ENCODE measurements around the gene METTL2B. TPM values are rescaled to one million over a fixed set of nuclear protein-coding genes. Genes with fewer than 3 reads are reported as not detected.
"Not testable (repeated sequence)": the region's sequence is repeated elsewhere in the genome, so short reads cannot be mapped to it uniquely, and the experiment has no call there.

The METTL2B gene
- total and polyA plus RNA-seq, 7 experiments from 2014 or later, result 14.7 to 35.1 (median 25.9) TPM

DNA sequence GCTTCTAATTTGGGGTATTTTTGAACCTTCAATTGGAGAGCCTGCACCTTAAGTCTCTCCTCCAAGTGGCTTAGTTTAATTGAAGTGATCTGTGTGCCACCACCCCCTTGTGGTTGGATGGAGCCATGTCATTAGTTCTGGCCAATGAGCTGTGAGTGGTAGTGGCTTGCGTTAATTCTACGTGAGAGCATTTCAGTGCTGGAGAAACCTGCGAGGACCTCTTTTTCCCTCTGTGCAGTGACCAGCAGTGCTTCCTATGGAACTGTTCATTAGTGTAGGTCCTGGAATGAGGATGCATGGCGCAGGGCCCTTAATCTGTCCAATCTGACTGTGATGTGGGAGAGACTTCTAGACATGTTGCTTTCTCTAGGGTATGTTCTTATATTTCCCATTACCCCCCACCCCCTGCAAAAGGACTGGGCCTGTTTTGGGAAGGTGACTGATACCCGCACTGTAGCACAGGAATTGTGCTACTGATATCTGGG lies 17.1 kb upstream of the METTL2B start:
- Mint-ChIP-seq H3K9me3 (peaks cover 0 to 1% (median 0%) of the 10 kb centered on the region in 11 donors), H3K27ac (peak overlapping the region in 6 of 9 donors; percentile 0 to 89 (median 53)), H3K4me3 (peak overlapping the region in 5 of 10 donors; percentile 10 to 62 (median 40)), H3K4me1 (peaks cover 13 to 48% (median 22%) of the 10 kb centered on the region in 7 donors), H3K36me3 (peaks cover 0 to 24% (median 0%) of the 10 kb centered on the region in 5 donors), H3K27me3 (no peaks in the 10 kb centered on the region)
- Histone ChIP-seq H3K4me1 (ENCODE audit: control insufficient read depth in 2 of 2, insufficient read depth in 2 of 2, low read length in 2 of 2) (peaks cover 12 to 22% of the 10 kb centered on the region in 2 donors), H3K4me3 (ENCODE audit: low read length) (no peak overlapping the region), H3K9me3 (ENCODE audit: control insufficient read depth in 2 of 3, low read length in 3 of 3) (no peaks in the 10 kb centered on the region), H3K36me3 (ENCODE audit: control insufficient read depth in 2 of 3, insufficient read depth in 3 of 3, low read length in 3 of 3) (no peaks in the 10 kb centered on the region), H3K27me3 (ENCODE audit: control insufficient read depth in 2 of 2, insufficient read depth in 2 of 2, low read length in 2 of 2) (no peaks in the 10 kb centered on the region), H3K27ac (ENCODE audit: low read depth, low read length) (no peak overlapping the region)
- intact Hi-C loops (cut with micrococcal nuclease), result loop anchor here (1.0 to 5.0 kb wide), 8 partner anchors 32 to 872 kb away; partner anchors contain the start of genes ARF5 (in 2 of the 2), ATP6V1F (in 2 of the 2), GCC1 (in 2 of the 2) and RBM28 (in 1 of the 2)
- peak; percentile 67 for ATAC-seq
- CTCF ChIA-PET, result interaction anchor here (0.7 to 4.1 kb wide), 14 partner anchors 11 to 115 kb away, joined by 3 to 204 read pairs (median 4); partner anchors contain the start of gene RBM28
- peak; percentile 29 to 78 (median 72) for DNase-seq
- POLR2A ChIA-PET, result interaction anchor here (3.0 kb wide), 1 partner anchor 32 kb away, joined by 16 read pairs; no protein-coding TSS in a partner anchor

DNA sequence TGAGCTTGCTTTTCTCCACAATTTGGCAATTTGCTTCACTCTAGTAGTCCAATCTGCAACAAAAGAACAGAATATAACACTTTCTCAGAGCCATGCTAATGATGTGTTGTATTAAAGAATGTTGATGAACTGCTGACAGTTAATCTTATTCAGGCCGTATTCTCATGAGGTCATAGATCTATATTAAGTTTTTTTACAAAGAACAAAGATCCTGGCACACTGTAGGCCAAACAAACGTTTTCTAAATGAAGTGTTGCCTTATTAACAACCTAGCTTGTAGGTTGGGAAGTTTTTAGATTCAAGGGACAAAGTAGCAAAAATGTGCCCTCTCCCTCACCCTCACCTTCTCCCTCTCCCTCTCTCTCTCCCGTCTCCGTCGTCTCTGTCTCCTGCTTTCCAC lies 14.1 kb upstream of the METTL2B start:
- no peaks in the 10 kb centered on the region for H3K36me3 ChIP-seq (ENCODE audit: control insufficient read depth in 2 of 3, insufficient read depth in 3 of 3, low read length in 3 of 3)
- CTCF ChIA-PET, result interaction anchor here (0.6 to 4.1 kb wide), 4 partner anchors 31 to 1219 kb away, joined by 3 to 204 read pairs (median 8); partner anchors contain the start of gene IMPDH1
- Mint-ChIP-seq H3K4me3 (no peak overlapping the region), H3K4me1 (peaks cover 7 to 28% (median 14%) of the 10 kb centered on the region in 7 donors), H3K36me3 (peaks cover 0 to 19% (median 0%) of the 10 kb centered on the region in 5 donors), H3K27me3 (no peaks in the 10 kb centered on the region), H3K27ac (peak overlapping the region in 2 of 9 donors; percentile 31 to 67), H3K9me3 (peaks cover 0 to 1% (median 0%) of the 10 kb centered on the region in 11 donors)
- peaks cover 3 to 11% of the 10 kb centered on the region in 2 donors for H3K4me1 ChIP-seq (ENCODE audit: control insufficient read depth in 2 of 2, insufficient read depth in 2 of 2, low read length in 2 of 2)
- ATAC-seq (no peak), DNase-seq (no peak)
- H3K9me3 ChIP-seq (ENCODE audit: control insufficient read depth in 2 of 3, low read length in 3 of 3), result no peaks in the 10 kb centered on the region
- no peak overlapping the region for H3K4me3 ChIP-seq (ENCODE audit: low read length)
- intact Hi-C loops (cut with micrococcal nuclease), result no loop called here
- H3K27ac ChIP-seq (ENCODE audit: low read depth, low read length), result no peak overlapping the region
- H3K27me3 ChIP-seq (ENCODE audit: control insufficient read depth in 2 of 2, insufficient read depth in 2 of 2, low read length in 2 of 2), result no peaks in the 10 kb centered on the region
- POLR2A ChIA-PET, result no interaction called here

DNA sequence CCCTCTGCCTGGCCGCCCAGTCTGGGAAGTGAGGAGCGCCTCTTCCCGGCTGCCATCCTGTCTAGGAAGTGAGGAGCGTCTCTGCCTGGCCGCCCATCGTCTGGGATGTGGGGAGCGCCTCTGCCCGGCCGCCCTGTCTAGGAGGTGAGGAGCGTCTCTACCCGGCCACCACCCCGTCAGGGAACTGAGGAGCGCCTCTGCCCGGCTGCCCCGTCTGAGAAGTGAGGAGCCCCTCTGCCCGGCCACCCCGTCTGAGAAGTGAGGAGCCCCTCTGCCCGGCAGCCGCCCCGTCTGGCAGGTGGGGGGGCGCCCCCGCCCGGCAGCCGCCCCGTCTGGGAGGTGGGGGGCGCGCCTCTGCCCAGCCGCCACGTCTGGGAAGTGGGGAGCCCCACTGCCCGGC lies 13.2 kb upstream of the METTL2B start:
- DNase-seq; H3K4me3 ChIP-seq (ENCODE audit: low read length); H3K27me3 ChIP-seq (ENCODE audit: control insufficient read depth in 2 of 2, insufficient read depth in 2 of 2, low read length in 2 of 2); intact Hi-C loops (cut with micrococcal nuclease); H3K9me3 ChIP-seq (ENCODE audit: control insufficient read depth in 2 of 3, low read length in 3 of 3); H3K27ac Mint-ChIP-seq; H3K27me3 Mint-ChIP-seq; ATAC-seq; H3K4me3 Mint-ChIP-seq; H3K36me3 ChIP-seq (ENCODE audit: control insufficient read depth in 2 of 3, insufficient read depth in 3 of 3, low read length in 3 of 3); POLR2A ChIA-PET; H3K27ac ChIP-seq (ENCODE audit: low read depth, low read length); CTCF ChIA-PET; H3K9me3 Mint-ChIP-seq: not testable (repeated sequence)
- peaks cover 0 to 17% (median 0%) of the 10 kb centered on the region in 5 donors for H3K36me3 Mint-ChIP-seq
- peaks cover 3 to 11% of the 10 kb centered on the region in 2 donors for H3K4me1 ChIP-seq (ENCODE audit: control insufficient read depth in 2 of 2, insufficient read depth in 2 of 2, low read length in 2 of 2)
- H3K4me1 Mint-ChIP-seq, result peaks cover 7 to 20% (median 8%) of the 10 kb centered on the region in 7 donors

DNA sequence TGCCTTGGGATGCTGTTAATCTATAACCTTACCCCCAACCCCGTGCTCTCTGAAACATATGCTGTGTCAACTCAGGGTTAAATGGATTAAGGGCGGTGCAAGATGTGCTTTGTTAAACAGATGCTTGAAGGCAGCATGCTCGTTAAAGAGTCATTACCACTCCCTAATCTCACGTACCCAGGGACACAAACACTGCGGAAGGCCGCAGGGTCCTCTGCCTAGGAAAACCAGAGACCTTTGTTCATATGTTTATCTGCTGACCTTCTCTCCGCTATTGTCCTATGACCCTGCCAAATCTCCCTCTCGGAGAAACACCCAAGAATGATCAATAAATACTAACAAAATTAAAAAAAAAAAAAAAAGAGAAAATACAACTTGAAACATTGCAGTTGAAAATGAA lies 12.6 kb upstream of the METTL2B start:
- H3K36me3 ChIP-seq (ENCODE audit: control insufficient read depth in 2 of 3, insufficient read depth in 3 of 3, low read length in 3 of 3); ATAC-seq; intact Hi-C loops (cut with micrococcal nuclease); DNase-seq; H3K9me3 ChIP-seq (ENCODE audit: control insufficient read depth in 2 of 3, low read length in 3 of 3); H3K4me3 ChIP-seq (ENCODE audit: low read length); H3K9me3 Mint-ChIP-seq; H3K27me3 Mint-ChIP-seq; H3K4me1 ChIP-seq (ENCODE audit: control insufficient read depth in 2 of 2, insufficient read depth in 2 of 2, low read length in 2 of 2); H3K4me3 Mint-ChIP-seq; H3K27ac ChIP-seq (ENCODE audit: low read depth, low read length); POLR2A ChIA-PET; H3K27ac Mint-ChIP-seq; CTCF ChIA-PET; H3K27me3 ChIP-seq (ENCODE audit: control insufficient read depth in 2 of 2, insufficient read depth in 2 of 2, low read length in 2 of 2): not testable (repeated sequence)
- Mint-ChIP-seq H3K36me3 (peaks cover 0 to 13% (median 0%) of the 10 kb centered on the region in 5 donors), H3K4me1 (peaks cover 7 to 14% (median 8%) of the 10 kb centered on the region in 7 donors)

DNA sequence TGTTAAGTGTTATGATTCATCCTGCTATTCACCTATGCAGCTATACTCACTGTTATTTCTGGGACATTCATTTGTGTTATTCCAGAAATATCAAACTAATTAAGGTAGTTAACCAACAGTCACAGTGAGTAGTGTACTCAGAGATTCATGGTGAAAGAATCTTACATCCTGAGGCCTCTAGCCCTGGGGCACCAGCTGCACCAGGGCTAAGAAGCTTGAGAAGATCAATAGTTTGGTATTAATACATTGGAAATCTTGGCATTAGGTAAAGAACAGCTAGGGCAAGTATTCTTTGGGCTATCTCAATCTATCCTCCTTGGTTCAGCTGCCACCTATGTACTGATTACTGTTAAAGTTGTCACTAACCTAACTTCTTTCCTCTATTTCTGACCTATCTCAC lies 9.7 kb upstream of the METTL2B start:
- not testable (repeated sequence) for H3K27me3 Mint-ChIP-seq, DNase-seq

DNA sequence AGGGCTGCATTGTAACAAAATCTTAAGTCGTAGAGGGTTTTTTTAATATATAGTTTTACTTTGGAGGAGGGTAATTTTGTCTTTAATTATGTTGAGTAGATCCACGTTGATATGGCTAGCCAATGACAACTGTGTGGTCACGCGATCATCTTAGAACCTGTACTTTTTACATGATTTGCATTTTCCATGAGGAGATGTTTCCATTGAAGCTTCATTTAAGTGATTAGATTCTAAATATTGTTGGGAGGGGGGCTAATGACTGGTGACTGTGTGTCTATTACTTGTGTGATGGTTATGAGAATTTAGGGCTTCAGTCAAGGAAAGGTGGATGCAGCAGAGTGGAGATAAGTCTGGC lies 765 bp downstream of the METTL2B start:
- peak overlapping the region; percentile 86 for H3K27ac ChIP-seq (ENCODE audit: low read depth, low read length)
- H3K36me3 ChIP-seq (ENCODE audit: control insufficient read depth in 2 of 3, insufficient read depth in 3 of 3, low read length in 3 of 3), result peaks cover 0 to 11% (median 0%) of the 10 kb centered on the region in 3 experiments
- POLR2A ChIA-PET, result interaction anchor here (1.6 kb wide), 1 partner anchor 385 kb away, joined by 5 read pairs; the partner anchor contains the start of gene ATP6V1F
- H3K36me3 Mint-ChIP-seq; H3K9me3 Mint-ChIP-seq; H3K27me3 ChIP-seq (ENCODE audit: control insufficient read depth in 2 of 2, insufficient read depth in 2 of 2, low read length in 2 of 2); H3K27me3 Mint-ChIP-seq; H3K4me1 ChIP-seq (ENCODE audit: control insufficient read depth in 2 of 2, insufficient read depth in 2 of 2, low read length in 2 of 2); H3K9me3 ChIP-seq (ENCODE audit: control insufficient read depth in 2 of 3, low read length in 3 of 3); ATAC-seq; CTCF ChIA-PET: not testable (repeated sequence)
- peak overlapping the region; percentile 74 for H3K4me3 ChIP-seq (ENCODE audit: low read length)
- peak overlapping the region; percentile 89 to 98 (median 97) for H3K27ac Mint-ChIP-seq
- DNase-seq, result peak in 1 of 9 donors; percentile 9
- intact Hi-C loops (cut with micrococcal nuclease), result loop anchor here in 1 of 2 donors (2.0 to 5.0 kb wide), 2 partner anchors 70 to 385 kb away; partner anchors contain the start of genes ATP6V1F and IMPDH1
- peak overlapping the region; percentile 94 to 100 (median 98) for H3K4me3 Mint-ChIP-seq
- H3K4me1 Mint-ChIP-seq, result peaks cover 12 to 35% (median 29%) of the 10 kb centered on the region in 7 donors

More for the DNA sequence above, 9.7 kb upstream of the METTL2B start:
- CTCF ChIA-PET; H3K27ac Mint-ChIP-seq; H3K4me1 Mint-ChIP-seq; H3K36me3 Mint-ChIP-seq; ATAC-seq; H3K4me3 ChIP-seq (ENCODE audit: low read length); H3K9me3 Mint-ChIP-seq; POLR2A ChIA-PET; H3K27me3 ChIP-seq (ENCODE audit: control insufficient read depth in 2 of 2, insufficient read depth in 2 of 2, low read length in 2 of 2); H3K9me3 ChIP-seq (ENCODE audit: control insufficient read depth in 2 of 3, low read length in 3 of 3); H3K36me3 ChIP-seq (ENCODE audit: control insufficient read depth in 2 of 3, insufficient read depth in 3 of 3, low read length in 3 of 3); intact Hi-C loops (cut with micrococcal nuclease); H3K4me1 ChIP-seq (ENCODE audit: control insufficient read depth in 2 of 2, insufficient read depth in 2 of 2, low read length in 2 of 2); H3K4me3 Mint-ChIP-seq; H3K27ac ChIP-seq (ENCODE audit: low read depth, low read length): not testable (repeated sequence)
